ENCODE measurements around the gene NOL4L.

DNA sequence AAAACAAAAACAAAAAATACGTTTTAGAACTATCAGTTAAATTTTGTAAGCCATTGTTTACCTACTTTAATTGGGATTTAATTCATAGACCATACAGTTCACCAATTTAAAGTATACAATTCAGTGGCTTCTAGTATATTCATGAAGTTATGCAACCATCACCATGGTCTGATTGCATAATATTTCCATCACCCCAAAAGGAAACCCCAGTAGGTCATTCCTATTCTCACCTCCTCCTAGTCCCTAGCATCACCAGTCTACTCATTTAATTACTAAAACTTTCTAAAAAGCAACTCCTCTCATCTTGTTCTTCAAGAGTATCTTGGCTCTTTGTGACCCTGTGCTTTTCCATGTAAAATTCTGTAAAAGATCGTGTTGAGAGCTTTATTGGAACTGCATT, 166.8 kb downstream of the NOL4L start:
- TF ChIP-seq, protein P1, sequence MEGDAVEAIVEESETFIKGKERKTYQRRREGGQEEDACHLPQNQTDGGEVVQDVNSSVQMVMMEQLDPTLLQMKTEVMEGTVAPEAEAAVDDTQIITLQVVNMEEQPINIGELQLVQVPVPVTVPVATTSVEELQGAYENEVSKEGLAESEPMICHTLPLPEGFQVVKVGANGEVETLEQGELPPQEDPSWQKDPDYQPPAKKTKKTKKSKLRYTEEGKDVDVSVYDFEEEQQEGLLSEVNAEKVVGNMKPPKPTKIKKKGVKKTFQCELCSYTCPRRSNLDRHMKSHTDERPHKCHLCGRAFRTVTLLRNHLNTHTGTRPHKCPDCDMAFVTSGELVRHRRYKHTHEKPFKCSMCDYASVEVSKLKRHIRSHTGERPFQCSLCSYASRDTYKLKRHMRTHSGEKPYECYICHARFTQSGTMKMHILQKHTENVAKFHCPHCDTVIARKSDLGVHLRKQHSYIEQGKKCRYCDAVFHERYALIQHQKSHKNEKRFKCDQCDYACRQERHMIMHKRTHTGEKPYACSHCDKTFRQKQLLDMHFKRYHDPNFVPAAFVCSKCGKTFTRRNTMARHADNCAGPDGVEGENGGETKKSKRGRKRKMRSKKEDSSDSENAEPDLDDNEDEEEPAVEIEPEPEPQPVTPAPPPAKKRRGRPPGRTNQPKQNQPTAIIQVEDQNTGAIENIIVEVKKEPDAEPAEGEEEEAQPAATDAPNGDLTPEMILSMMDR (IDR thresholded peaks at IDR 0.05; ENCODE audit: low read length) = no peak
- no peak for TF ChIP-seq EZH2 (IDR thresholded peaks at IDR 0.05; ENCODE audit: borderline replicate concordance, low read length)
